ENCODE results near the gene LSP1.

LSP1 gene

GRCh38 chr11:1851468-1852180 lies 1.3 kb upstream of the LSP1 start:
- no peak for DNase-seq

- DNase-seq: no peak
These were observed 510 bp upstream of the LSP1 start for GRCh38 chr11:1852271-1852876.

DNA sequence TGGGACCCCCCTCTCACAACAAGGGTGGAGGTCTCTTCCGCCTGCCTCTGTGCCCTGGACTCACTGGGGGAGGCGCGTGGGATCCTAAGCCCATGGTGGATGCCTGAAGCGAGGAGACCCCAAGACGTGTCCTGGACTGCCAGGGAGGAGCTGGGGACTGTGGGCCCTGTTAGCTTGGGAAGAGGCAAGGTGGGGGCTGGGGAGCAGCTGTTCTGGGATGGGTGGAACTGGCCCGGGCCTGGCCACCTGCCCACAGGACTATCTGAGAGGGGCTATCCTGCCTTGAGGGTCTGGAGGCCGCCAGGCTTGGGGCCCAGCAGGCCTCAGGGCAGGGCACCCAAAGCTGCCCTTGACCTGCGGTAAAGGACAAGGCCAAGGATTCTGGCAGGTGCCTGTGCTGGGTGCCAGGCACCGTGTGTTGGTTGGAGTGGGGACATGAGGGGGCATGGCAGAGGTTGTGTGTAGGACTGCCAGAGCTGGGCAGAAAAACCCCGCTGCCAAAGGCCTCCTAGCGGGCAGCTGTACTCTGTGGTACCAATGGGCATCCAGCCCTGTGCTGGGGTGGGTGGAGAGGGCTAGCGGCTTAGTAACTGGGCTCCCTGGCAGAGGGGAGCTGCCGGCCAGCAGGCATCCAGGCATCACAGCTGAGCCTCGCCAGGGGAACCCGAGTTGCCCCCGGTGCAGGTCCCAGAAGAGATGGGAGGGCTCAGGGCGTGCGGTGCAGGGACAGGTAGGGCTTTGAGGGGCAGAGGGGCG lies 670 bp downstream of the LSP1 start:
- no peak for DNase-seq

GRCh38 chr11:1854132-1854948 lies 1.5 kb downstream of the LSP1 start:
- DNase-seq: no peak

- peak in 1 of 4 experiments; percentile 44 for DNase-seq
These were observed 2.3 kb downstream of the LSP1 start for GRCh38 chr11:1854949-1855885.

GRCh38 chr11:1855886-1856265 lies 3.0 kb downstream of the LSP1 start:
- DNase-seq: no peak

GRCh38 chr11:1856306-1857005 lies 3.6 kb downstream of the LSP1 start:
- DNase-seq: no peak

DNA sequence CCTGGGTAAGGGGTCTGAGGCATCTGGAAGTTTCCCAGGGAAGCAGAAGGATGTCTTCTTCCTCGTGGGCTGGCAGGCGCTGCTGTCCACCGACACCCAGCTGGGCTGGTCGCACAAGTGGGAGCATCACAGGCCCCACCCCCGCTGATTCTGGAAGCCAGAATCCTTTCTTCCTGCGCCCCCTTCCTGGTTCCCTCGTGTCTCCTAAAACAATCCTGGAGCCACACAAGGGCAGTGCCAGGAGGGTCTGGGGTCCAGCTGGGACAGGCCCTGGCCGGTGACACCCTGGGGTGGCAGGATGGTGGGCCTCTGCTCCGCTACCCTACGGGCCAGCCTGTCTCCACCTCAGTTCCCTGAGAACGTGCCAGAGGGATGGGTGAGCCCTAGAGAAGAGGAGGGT lies 4.2 kb downstream of the LSP1 start:
- no peak for DNase-seq

DNA sequence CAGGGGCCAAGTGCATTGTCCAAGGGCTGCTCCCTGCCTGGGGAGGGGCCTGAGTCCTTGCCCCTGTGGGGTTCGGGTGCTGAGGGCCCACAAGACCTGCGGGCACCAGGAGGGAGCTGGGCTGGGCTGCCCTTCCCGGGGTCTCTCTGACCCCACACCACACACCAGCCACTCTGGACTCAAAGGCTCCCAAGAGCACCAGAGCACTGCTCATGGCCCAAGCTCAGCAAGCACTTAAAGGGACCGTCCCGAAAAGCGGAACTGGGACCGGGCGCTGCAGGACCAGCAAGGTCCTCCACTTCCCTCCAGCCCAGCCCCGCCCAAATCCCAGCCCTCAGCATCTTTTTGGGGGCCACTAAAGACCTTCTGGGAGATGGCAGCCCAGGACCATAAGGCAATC lies 5.3 kb downstream of the LSP1 start:
- DNase-seq: no peak

DNA sequence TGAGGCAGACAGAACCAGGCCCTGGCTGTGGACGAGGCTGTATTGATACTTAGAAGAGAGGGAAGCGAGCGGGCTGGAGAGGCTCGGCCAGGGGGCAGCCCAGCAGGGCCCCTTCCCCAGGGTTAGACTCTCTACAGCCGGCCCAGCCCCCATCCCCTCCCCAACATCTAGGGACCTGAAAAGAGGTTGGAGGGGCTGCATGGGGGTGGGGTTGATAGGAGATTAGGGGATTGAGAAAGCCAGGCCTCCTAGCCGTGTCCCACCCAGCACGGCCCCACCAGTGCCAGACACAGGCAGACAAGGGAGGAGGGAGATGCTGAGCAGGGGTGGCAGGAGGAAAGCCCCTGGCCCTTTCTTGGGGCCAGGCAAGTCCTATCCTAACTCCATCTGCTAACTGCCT lies 5.7 kb downstream of the LSP1 start:
- DNase-seq: no peak

DNA sequence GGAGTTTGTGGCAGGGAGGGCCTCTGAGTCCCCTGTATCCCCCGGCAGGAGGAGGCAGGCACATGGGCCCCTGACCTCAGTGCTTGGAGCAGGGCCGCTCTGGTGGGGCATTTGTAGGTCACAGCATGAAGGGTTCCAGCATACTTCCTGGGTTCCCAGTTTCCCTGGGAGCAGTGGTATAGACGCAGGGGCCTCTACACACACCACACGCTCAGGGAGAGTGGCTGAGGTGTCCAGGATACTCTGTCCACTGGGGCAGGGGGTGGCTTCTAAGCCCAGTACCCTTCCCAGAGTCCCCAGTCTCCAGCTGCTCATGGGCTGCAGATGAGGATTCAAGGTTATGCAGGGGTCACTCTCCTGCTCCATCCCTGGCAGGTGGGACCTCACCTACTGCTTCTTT lies 6.1 kb downstream of the LSP1 start:
- DNase-seq: no peak

DNA sequence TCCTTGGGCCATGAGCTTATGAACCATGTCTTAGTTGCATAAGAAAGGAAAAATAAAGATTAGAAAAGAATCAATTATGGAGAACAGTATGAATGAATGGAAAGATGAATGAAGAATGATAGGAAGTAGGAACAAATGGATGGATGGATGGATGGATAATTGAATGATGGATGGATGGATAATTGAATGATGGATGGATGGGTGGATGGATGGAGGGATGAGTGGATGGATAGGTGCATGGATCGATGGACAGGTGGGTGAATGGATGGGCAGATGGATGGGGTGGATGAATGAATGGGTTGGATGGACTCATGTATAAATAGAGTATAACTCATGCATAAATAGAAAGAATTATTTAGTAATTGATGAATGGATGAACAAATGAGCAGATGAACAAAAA lies 7.2 kb downstream of the LSP1 start:
- DNase-seq: no peak

- DNase-seq: no peak
These were observed 8.8 kb downstream of the LSP1 start for GRCh38 chr11:1861435-1862411.

DNA sequence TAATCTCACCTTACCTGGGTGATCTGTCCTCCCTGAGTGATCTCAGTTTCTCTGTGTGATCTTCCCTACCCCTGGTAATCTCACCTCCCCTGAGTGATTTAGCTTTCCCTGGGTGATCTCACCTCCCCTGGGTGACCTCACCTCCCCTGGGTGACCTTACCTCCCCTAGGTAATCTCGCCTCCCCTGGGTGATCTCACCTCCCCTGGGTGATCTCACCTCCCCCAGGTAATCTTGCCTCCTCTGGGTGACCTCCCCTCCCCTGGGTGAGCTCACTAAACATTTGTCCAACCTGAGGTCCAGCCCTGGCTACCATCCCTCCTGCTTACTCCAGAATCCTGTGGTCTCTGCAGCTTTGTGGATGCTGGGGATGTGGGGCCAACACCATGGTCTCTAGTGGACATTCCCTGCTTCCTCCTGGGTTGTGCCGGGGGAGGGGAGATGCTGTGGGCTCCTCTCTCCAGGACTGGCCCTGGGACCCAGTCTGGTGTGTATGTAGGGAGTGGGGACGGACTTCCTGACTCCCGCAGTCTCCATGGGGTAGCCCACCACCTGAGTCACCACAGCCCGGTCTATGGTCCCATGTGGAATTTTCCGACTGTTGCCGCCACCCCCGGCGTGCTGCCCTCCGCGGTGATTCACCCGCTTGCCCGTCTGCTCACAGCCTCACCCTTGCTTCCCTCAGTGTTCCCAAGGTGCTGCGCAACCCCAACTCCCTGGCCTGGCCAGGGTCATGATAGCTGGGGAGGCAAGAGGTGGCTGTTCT lies 9.9 kb downstream of the LSP1 start:
- DNase-seq: no peak

GRCh38 chr11:1863352-1864216 lies 10.7 kb downstream of the LSP1 start:
- DNase-seq: no peak

GRCh38 chr11:1864231-1864630 lies 11.3 kb downstream of the LSP1 start:
- DNase-seq: no peak

GRCh38 chr11:1864831-1865665 lies 12.2 kb downstream of the LSP1 start:
- no peak for DNase-seq

All from activated CD4-positive, CD25-positive, alpha-beta regulatory T cell (primary cell).